Midbrain (tissue), 1 donor: ENCODE data around the gene NKAIN2.
"Not testable (repeated sequence)": the region's sequence is repeated elsewhere in the genome, so short reads cannot be mapped to it uniquely, and the experiment has no call there.

ENCODE experiments used
- DNase-seq: peaks from one replicate; lab custom pipeline; 2025; lab: John Stamatoyannopoulos, UW

The NKAIN2 gene

DNA sequence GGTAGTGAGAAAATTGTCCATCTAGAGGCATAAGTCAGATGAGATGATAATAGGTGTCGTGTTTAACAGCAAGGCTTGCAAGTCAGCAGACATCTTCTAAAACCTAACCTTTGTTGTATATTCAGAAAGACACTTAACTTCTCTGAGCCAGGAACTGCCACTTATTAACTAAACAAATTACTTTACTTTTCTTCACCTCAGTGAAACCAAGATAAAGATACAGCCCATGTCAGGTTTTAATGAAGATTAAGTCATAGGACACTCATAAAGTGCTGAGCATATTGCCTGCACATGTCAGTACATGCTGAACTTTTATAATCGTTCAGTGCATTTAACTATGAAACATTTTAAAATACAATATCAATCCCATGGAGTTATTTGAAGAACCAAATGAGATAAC lies 286.8 kb downstream of the NKAIN2 start:
- no peak for DNase-seq

DNA sequence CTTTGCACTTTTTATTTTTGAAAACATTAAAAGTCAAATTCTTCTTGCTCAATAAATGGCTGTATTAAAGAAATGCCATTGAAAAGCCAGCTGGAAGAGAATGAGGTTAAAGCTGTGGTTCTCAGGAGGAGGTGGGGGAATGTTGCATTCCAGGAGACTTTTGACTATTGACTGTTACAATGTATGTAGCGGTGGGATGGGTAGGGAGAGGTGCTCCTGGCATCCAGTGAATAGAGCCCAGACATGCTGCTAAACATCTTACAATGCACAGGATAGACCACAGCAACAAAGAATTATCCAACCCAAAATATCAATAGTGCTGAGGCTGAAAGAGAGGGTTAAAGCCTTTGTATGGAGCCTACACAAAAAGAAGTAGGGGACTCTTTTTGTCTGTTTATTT lies 295.9 kb downstream of the NKAIN2 start:
- no peak for DNase-seq

DNA sequence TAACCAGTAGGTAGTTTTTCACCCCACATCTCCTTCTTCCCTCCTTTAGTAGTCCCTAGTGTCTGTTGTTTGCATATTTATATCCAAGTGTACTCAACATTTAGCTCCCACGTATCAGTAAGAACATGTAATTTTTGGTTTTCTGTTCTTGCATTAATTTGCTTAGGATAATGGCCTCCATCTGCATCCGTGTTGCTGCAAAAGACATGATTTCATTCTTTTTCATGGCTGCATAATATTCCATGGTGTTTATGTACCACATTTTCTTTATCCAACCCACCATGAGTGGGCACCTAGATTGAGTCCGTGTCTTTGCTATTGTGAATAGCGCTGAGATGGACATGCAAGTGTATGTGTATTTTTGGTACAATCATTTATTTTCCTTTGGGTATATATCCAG lies 306.8 kb downstream of the NKAIN2 start:
- no peak for DNase-seq

DNA sequence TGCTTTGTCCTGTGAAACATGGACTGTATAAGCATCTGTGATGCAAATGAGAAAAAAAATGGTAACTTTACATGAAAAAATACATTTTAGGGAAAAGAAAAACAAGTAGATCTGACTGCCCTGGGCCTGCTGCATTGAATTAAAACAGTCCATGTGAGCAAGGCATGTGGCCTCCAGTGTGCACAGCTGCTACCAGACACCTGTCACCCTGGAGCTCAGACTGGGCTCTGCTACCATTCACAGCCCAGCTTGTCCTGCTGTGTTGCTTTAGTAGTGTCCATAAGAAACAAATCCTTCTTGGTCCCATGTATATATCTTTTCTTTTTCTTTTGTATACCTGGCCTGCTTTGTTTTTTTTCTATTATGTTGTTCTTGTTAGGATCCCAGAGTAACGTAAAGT lies 315.9 kb downstream of the NKAIN2 start:
- DNase-seq: no peak

DNA sequence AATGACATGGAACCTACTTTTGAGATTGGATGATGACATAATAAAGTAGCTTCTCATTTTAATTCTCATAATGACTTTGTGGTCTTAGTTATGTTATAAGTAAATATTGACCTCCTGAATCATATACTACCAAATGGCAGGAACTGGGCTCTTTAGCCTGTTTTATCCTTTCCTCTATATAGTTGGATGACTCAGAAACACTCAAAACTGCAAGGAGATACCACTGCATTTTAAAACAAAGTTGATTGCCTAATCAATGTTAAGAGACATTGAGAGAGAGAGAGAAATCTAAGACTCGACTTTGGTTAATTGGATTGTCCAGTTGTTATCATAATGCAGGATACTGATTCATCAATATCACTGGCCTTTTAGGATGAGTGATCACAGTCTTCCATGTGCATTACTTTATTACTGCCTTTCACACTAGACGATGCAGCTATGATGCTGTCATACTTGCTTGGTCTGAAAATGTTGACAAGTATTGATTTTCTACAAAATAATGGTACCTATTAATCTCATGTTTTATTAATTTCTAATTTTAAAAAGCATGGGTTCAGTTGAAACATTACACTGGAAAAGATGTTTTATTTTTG lies 320.0 kb downstream of the NKAIN2 start:
- DNase-seq: no peak

DNA sequence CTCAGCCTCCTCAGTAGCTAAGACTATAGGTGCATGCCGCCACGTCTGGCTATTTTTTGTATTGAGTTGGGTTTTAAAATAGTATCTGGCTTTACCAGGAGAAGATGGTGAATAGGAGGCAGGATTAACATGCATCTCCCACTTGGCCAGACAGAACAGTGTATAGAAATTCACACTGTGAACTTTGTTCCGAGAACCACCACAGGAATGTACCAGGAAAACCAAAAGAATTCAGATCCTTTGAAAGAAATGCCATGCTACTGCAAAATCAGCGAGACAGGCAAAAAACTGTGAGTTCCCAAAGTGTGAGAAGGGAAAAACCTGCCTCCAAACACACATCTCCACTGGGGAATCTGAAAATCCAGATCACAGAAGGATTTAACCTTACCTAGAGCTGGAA lies 327.6 kb downstream of the NKAIN2 start:
- no peak for DNase-seq

DNA sequence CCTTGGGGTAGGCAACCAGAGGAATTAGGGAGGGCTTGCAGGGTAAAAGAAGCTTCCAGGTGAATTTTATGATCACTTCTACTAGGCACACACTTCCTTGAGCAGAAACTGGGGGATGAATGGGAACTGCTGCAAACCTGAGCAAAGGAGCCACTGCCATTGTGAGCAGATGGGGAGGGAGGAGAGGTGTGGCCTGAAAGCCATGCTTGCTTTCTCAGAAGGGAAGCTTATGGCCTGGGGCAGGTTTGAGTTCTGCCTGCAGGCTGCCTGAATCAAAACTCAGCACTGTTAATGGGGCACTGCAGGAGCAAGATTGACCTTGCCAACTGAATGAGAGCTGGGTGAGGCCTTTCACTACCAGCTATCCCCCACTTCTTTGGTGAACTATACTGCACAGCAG lies 328.1 kb downstream of the NKAIN2 start:
- DNase-seq: no peak

DNA sequence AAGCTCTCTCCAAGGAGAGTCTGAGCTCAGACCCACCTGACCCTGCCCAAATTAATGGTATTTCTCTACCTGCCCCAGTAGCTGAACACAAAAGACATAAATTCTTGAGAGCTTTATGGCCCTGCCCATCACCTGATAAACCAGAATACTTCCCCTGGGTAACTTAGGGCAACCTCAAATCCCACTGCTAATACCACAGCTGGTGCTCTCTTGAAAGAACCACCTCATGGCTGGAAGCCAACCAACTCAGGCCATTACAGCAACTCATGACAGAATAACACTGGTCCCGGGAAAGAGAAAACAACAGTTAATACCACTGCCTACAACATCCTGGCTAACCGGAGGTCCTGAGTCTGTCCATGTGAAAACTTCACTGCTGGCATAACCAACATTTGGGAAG lies 328.6 kb downstream of the NKAIN2 start:
- DNase-seq: no peak

DNA sequence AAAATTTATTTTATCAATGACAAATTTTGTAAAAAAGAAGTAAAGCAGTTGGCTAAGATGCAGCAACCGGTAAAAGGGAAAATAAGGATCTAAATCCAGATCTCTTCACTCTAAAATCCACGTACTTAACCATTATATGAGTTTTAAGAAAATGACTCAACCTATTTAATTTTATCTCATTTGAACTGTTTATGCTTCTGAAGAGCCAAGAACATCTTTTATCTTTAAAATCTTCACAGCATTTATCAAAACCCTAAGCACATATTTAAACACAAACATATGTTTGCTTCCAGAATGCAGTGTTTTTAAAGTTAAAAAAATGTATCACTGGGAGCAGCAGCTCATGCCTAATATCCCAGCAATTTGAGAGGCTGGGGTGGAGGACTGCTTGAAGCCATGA lies 339.2 kb downstream of the NKAIN2 start:
- DNase-seq: no peak

DNA sequence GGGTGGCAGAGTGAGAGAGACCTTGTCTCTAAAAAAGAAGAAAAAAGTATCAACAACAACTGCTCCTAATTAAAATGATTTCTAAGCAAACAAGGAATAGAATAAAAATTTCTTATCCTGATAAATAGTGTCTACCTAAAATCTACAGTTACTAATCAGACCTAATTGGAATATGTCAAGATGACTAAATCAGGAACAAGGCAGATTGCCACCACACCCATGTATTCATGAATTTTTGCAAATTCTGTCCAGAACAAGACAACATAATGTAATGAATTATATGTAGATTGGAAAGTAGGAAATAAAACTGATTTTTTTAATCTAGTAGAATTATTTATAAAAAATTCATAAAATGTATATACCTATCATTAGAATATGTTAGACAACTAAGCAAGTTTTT lies 339.8 kb downstream of the NKAIN2 start:
- no peak for DNase-seq

DNA sequence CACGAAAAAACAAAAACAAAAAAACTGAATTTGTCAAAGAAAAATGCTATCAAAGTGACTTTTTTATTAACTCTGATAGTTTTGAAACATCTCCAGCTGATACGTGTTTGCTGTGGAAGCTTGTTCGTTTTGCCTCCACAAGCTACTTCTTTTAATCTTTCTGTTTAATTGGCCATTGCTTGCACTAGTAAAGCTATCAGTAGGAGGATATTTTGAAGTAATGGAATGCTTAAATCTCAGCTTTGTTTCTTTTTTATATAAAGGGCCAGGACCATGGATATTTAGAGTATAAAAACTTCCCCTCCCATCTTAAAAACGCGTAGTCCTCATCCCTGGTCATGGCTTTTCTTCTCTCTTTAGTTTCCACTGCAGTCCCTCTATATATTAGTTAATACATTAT lies 344.0 kb downstream of the NKAIN2 start:
- DNase-seq: no peak

DNA sequence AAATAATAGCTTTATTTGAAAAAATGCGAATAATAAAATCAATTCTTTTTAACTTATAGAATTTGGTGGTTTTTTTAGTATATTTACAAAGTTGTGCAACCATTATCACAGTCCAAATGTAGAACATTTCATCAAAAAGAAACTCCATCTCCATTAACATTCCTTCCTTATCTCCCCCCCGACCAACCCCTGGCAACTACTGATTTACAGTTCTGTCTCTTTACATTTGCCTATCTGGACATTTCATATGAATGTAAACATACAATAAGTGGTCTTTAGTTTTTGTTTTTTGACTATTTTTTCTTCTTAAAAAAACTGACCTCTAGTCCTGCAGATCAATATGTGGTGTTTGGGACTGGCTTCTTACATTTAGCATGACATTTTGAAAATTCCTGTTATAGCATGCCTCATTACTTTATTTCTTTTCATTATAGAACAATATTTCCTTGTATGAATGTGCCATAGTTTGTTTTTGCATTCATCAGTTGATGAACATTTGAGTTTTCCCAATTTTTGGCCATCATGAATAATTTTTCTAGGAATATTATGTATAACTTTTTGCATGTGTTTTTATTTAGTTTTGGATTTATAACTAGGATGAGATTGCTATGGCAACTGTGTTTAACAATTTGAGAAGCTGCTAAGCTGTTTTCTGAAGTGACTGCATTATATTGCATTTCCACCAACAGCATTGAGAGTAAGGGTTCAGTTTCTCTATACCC lies 344.7 kb downstream of the NKAIN2 start:
- DNase-seq: no peak

DNA sequence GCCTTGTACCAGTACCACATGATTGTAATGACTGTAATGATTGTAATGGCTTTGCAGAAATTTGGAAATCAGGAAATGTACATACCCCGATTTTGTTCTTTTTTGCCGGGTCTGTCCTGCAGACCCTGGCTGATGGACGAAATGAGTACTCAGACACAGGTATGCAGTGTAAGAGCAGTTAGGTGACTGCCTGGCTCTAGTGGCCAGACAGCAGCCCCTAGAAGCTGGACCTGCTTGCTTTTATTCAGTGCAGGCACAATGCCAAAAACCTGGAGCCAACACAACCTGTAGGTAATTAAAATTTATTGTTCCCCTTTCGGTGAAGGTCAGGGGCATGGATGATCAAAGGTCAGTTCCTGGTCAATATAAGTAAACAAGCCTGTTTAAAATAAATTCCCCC lies 346.0 kb downstream of the NKAIN2 start:
- no peak for DNase-seq

DNA sequence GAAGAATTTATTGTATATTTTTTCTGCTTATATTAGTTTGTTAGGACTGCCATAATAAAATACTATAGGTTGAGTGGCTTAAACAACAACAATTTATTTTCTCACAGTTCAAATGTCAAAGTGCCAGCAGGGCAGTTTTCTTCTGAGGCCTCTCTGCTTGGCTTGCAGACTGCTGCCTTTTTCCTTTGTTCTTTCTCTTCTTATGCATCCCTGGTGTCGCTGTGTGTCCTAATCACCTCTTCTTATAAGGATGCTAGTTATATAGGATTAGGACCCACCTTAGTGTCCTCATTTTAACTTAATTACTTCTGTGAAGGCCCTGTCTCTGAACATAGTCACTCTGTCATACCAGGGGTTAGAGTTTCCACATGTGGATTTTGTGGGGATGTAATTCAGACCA lies 354.4 kb downstream of the NKAIN2 start:
- no peak for DNase-seq

DNA sequence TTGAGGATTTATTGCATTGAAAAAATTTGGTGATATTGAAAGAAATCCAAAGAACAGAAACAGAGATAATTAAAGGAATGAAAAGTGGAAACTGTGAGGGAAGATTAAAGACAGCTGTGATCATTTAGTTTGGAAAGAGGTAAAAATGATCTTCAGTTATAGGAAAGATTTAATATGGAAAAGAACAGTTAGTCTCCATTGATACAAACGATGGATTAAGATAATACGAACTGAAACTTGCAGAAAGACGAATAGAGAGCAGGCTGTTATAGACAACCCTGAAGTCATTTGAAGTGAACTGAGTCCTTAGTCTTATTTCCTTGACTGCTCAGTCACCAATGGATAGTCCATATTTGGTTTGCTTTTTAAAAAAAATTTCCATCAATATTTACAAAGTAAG lies 360.0 kb downstream of the NKAIN2 start:
- DNase-seq: no peak

DNA sequence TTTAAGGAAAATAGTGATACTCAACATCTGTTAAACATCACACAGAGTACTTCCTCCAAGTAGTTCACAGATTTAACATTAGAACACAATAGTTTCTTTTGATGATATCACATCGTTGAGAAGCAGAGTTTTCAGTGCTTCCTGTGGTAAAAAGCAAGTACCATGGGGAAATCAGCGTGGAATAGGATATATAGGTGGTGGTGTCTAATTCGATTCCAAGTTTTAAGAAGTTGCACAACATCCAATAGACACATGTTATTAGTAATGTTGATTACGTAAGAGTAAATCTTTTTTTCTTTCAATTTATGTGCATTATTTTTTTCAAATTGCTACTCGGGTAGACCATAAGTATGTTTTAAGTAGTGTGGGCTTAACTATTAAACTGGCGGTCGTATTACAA lies 360.7 kb downstream of the NKAIN2 start:
- DNase-seq: no peak

DNA sequence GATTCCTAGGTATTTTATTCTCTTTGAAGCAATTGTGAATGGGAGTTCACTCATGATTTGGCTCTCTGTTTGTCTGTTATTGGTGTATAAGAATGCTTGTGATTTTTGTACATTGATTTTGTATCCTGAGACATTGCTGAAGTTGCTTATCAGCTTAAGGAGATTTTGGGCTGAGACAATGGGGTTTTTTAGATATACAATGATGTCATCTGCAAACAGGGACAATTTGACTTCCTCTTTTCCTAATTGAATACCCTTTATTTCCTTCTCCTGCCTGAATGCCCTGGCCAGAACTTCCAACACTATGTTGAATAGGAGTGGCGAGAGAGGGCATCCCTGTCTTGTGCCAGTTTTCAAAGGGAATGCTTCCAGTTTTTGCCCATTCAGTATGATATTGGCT lies 363.6 kb downstream of the NKAIN2 start:
- not testable (repeated sequence) for DNase-seq

DNA sequence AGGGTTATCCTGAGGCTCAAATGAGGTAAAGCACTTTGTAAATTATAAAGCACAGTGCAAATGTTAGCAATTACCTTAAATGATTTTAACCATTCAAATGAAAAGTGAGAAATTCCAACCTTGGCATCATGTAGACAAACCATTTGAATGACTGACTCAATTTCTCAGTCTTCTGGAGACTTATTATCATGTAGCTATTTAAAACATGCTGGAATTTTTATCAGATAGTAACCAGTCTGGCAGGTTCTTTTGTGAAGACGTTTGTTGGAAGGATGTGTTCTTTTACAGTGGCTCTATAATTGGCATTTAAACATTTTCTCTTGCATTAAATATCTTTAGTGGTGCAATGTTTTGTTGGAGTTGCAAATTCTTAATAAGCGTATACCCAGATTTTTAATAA lies 386.6 kb downstream of the NKAIN2 start:
- DNase-seq: no peak

DNA sequence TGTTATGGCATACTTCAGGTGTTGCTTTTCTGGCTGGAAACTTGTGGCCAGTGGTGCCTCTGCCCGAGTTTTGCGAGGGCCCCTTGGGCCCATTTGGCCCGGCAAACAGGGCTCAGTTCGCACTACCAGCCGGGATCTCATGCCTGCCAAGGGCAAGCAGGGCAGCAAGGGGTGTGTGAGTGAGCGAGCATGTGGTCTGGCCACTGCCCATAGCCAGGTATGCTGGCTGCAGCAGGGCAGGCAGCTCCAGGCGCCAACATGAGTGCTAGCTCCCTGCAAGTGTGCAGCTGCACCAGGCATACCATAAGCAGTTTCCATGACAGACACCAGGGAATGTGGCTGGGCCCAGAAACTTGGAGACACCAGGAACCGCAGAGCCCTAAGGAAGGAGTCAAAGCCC lies 389.5 kb downstream of the NKAIN2 start:
- no peak for DNase-seq

DNA sequence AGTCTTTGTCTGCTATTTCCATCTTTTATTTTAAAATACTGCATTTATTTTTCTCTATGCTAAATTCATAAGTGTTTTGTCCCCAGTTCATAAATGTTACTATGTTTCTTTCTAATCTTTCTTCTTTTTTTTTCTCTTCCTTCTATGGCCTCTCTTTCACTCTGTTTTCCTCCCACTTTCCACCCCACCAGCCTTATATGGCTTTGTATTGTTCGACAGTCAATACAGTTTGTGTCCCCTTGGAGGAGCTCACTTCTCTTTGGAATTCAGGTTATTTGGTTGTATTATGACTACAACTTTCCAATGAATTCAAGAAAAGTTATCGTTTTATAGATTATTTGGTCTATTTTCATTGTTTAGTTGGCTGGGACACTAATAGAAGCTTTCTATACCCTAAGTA lies 393.5 kb downstream of the NKAIN2 start:
- DNase-seq: no peak

DNA sequence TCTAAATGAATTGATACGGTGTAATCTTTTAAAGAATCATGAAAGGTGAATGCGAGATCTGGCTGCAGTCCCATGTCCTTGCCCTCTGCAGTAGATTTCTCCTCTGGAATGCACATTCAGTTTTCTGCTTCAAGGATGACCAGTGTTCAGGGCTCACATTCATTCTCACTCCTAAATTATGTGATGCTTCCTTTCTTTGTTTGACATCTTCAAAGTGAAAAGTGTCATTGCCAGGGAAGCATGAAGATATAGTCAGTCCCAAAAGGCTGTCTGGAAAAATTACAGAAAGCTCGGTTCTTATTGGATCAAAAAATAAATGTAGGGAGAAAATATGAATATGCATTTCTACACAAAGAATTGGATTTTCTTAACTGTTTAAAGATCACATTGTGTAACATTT lies 395.6 kb downstream of the NKAIN2 start:
- no peak for DNase-seq

DNA sequence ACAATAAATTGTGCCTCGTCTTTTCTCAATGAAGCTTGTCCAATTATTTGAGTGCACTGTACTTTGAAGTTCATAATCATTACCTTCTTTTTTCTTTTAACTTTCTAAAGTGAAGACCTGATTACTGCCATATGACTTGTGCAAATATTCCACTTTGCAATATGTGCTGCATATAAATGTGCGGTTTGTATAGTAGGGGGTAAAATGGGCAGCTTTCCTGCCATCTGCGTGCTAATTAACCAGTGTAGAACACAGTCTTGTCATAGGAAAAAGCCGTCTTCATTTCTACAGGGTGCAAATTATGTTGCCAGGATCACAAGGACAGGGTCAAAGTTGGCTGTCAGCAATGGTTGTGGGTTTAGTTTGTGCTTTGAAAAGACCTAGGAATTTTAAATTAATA lies 397.0 kb downstream of the NKAIN2 start:
- no peak for DNase-seq

DNA sequence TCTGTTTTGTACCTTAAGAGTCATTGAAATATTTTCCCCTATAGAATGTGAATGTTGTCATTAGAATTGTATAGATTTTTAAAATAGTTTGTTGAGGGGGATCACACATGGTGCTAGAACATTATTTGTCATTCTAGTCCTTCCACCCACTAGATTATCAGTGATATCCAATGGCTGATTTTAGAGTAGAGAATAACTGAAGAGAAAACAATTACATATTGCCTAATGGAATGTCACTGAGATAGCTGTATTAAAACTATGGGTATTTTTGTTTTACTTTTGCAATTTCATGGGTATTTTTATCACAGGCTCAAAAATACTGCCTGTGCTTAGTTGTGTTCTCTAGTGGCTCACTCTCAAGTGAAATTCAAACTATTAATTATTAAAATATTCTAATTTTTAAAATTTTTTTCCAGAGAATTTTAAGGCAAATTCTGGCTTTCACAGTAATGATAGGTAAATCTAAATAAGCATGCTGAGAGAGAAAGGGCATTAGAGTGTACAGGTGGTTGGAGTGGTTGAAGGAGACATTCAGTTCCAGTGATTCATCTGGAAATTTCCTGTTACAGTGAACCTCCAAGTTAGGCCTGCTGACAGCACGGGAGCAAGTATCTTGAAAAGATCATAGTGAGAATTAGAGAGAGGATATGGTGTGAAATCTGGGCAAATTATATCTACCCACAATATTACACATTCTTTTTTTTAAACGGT lies 399.6 kb downstream of the NKAIN2 start:
- DNase-seq: no peak

DNA sequence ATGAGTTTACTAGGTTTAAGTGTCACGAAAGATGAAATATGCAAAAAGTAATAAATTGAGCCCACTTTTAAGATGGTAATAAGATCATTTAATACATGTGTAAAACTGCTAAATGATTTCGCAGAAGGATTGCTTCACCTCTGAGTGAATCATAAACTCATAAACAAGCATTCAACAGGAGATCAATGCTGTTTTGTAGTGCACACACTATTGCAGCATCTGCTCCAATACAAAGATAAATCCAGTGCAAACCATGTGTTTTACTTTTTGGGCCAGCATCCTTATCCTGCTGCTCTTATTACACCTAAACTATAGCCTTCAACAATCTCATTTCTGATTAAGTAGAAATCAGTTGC lies 400.1 kb downstream of the NKAIN2 start:
- no peak for DNase-seq
